Thoracic aorta (tissue), 2 donors: Measurements from ENCODE around the gene DNAJB1. TPM values are rescaled to one million over a fixed set of nuclear protein-coding genes. Genes with fewer than 3 reads are reported as not detected.

Source experiments
- ATAC-seq: fragments of 150-250 bp; one replicate; pipeline ENCODE4 v1.8.0; 2017; ENCODE audit warnings: low read depth; ENCODE audit not compliant: insufficient number of reproducible peaks, low FRiP score
- DNase-seq: peaks from one replicate; pipeline ENCODE4 v3.0.0-alpha.2; 2020; ENCODE audit warnings: low spot score
- H3K27ac ChIP-seq, 2 donors: fragments of 200-600 bp; sonication (generic); 1 replicate in 1 of 2; 2 replicates in 1 of 2; pipeline ENCODE4 v1.5.1; 2016; ENCODE audit warnings: mild to moderate bottlenecking in 2 of 2, moderate library complexity in 2 of 2
- H3K27me3 ChIP-seq: fragments of 200-600 bp; sonication (generic); replicated peaks from 2 replicates; pipeline ENCODE4 v1.6.0; 2016; ENCODE audit warnings: mild to moderate bottlenecking; ENCODE audit not compliant: insufficient read depth
- H3K36me3 ChIP-seq: fragments of 200-600 bp; sonication (generic); one replicate; pipeline ENCODE4 v1.5.1; 2016
- H3K4me1 ChIP-seq, 2 donors: fragments of 200-600 bp; sonication (generic); 1 replicate in 1 of 2; 2 replicates in 1 of 2; pipeline versions ENCODE4 v1.5.1 to v1.6.0; 2016; ENCODE audit warnings: low read depth in 2 of 2, mild to moderate bottlenecking in 1 of 2; ENCODE audit not compliant: control insufficient read depth in 1 of 2
- H3K4me3 ChIP-seq: fragments of 200-600 bp; sonication (generic); 2 replicates; pipeline ENCODE4 v1.5.1; 2016; ENCODE audit warnings: mild to moderate bottlenecking
- H3K9me3 ChIP-seq: fragments of 200-600 bp; sonication (generic); 2 replicates; pipeline ENCODE4 v1.5.1; 2016
- CTCF ChIP-seq: fragments of 200-600 bp; sonication (generic); IDR thresholded peaks from one replicate; pipeline ENCODE4 v1.5.1; 2019; ENCODE audit warnings: antibody characterized with exemption
- total RNA-seq, 2 donors: library from RNA; depleted of rRNA; stranded (reverse); fragments of >200 nt; gene quantifications; one replicate each; pipeline versions ENCODE4 v1.1.0 to v1.2.3, GENCODE V29; 2016

Gene DNAJB1
- total RNA-seq, 2 donors from 2014 or later: 50.1 to 50.6 TPM

GRCh38 chr19:14497228-14497921 is 20.8 kb downstream of the DNAJB1 start:
- H3K4me3 ChIP-seq: no peak overlapping the region
- ATAC-seq: no peak

GRCh38 chr19:14496834-14497227 is 21.4 kb downstream of the DNAJB1 start:
- no peaks in the 10 kb centered on the region for H3K9me3 ChIP-seq
- TF ChIP-seq CTCF: no peak
- H3K4me1 ChIP-seq: peaks cover 15 to 31% of the 10 kb centered on the region in 2 donors

More at GRCh38 chr19:14497228-14497921, 20.8 kb downstream of the DNAJB1 start:
- Histone ChIP-seq H3K36me3 (no peaks in the 10 kb centered on the region), H3K9me3 (no peaks in the 10 kb centered on the region), H3K27me3 (no peaks in the 10 kb centered on the region), H3K4me1 (peaks cover 15 to 31% of the 10 kb centered on the region in 2 donors), H3K27ac (peak overlapping the region; percentile 14 to 47)
- TF ChIP-seq CTCF: no peak
- DNase-seq: no peak

GRCh38 chr19:14496029-14496833 is 22.0 kb downstream of the DNAJB1 start, which contains the start of gene GIPC1:
GIPC1 (minus strand) TSS chr19:14496127; CDS start chr19:14482976, 13,151 bp downstream.
- Histone ChIP-seq H3K9me3 (no peaks in the 10 kb centered on the region), H3K4me1 (peaks cover 15 to 31% of the 10 kb centered on the region in 2 donors), H3K27ac (peak within 1 kb of the TSS; percentile 27 to 50), H3K36me3 (no peaks in the 10 kb centered on the region), H3K4me3 (peak within 1 kb of the TSS; percentile 94), H3K27me3 (no peaks in the 10 kb centered on the region)
- no peak for TF ChIP-seq CTCF
- peak; percentile 82 for DNase-seq
- peak; percentile 96 for ATAC-seq

More at GRCh38 chr19:14496834-14497227, 21.4 kb downstream of the DNAJB1 start:
- Histone ChIP-seq H3K27me3 (no peaks in the 10 kb centered on the region), H3K4me3 (peak overlapping the region; percentile 94), H3K36me3 (no peaks in the 10 kb centered on the region), H3K27ac (peak overlapping the region; percentile 14 to 47)
- no peak for DNase-seq
- ATAC-seq: no peak

- Histone ChIP-seq H3K4me1 (peaks cover 15 to 31% of the 10 kb centered on the region in 2 donors), H3K27ac (peak overlapping the region; percentile 27 to 50), H3K4me3 (peak overlapping the region; percentile 94), H3K36me3 (no peaks in the 10 kb centered on the region), H3K9me3 (no peaks in the 10 kb centered on the region), H3K27me3 (no peaks in the 10 kb centered on the region)
- TF ChIP-seq CTCF: no peak
- no peak for DNase-seq
- peak; percentile 18 for ATAC-seq
Measured at GRCh38 chr19:14495672-14496028, 22.5 kb downstream of the DNAJB1 start.
